ENCODE measurements around the gene MOBP.
A peak's percentile ranks its signal among the peaks of the same experiment; 100 is the strongest.

The MOBP gene

GRCh38 chr3:39501059-39501458 lies 33.6 kb downstream of the MOBP start:
- DNase-seq: no peak

GRCh38 chr3:39501968-39502837 lies 34.7 kb downstream of the MOBP start:
- no peak for DNase-seq

GRCh38 chr3:39502838-39503145 lies 35.3 kb downstream of the MOBP start:
- no peak for DNase-seq

- no peak for DNase-seq
Measured at GRCh38 chr3:39505866-39506742, 38.6 kb downstream of the MOBP start.

GRCh38 chr3:39506863-39507262 lies 39.4 kb downstream of the MOBP start:
- DNase-seq: no peak

- DNase-seq: no peak
Measured at GRCh38 chr3:39513791-39514369, 46.4 kb downstream of the MOBP start.

- no peak for DNase-seq
Measured at GRCh38 chr3:39515681-39516441, 48.4 kb downstream of the MOBP start.

- DNase-seq: no peak
Measured at GRCh38 chr3:39519103-39519502, 51.6 kb downstream of the MOBP start.

GRCh38 chr3:39519554-39520288 lies 52.2 kb downstream of the MOBP start:
- DNase-seq: no peak

GRCh38 chr3:39521456-39521855 lies 54.0 kb downstream of the MOBP start:
- DNase-seq: no peak

GRCh38 chr3:39524107-39524506 lies 56.6 kb downstream of the MOBP start:
- no peak for DNase-seq

- DNase-seq: no peak
Measured at GRCh38 chr3:39528844-39529243, 61.4 kb downstream of the MOBP start.

GRCh38 chr3:39529577-39529976 lies 62.1 kb downstream of the MOBP start:
- DNase-seq: no peak

- DNase-seq: no peak
Measured at GRCh38 chr3:39531066-39531465, 63.6 kb downstream of the MOBP start.

GRCh38 chr3:39531665-39532064 lies 64.2 kb downstream of the MOBP start:
- no peak for DNase-seq

GRCh38 chr3:39532777-39533176 lies 65.3 kb downstream of the MOBP start:
- DNase-seq: no peak

- DNase-seq: no peak
Measured at GRCh38 chr3:39533226-39533625, 65.7 kb downstream of the MOBP start.

- DNase-seq: no peak
Measured at GRCh38 chr3:39540162-39540921, 72.9 kb downstream of the MOBP start.

- no peak for DNase-seq
Measured at GRCh38 chr3:39541442-39541841, 74.0 kb downstream of the MOBP start.

GRCh38 chr3:39541917-39542329 lies 74.4 kb downstream of the MOBP start:
- DNase-seq: peak; percentile 17

GRCh38 chr3:39542588-39542988 lies 75.1 kb downstream of the MOBP start:
- no peak for DNase-seq

Measured in inflammatory macrophage treated with lipopolysaccharide for 4 hours (primary cell).